ENCODE data around the gene FLNB. TPM values are rescaled to one million over a fixed set of nuclear protein-coding genes. Genes with fewer than 3 reads are reported as not detected.

Gene FLNB
- total RNA-seq, 1 donor from 2014 or later = 80.9 TPM

DNA sequence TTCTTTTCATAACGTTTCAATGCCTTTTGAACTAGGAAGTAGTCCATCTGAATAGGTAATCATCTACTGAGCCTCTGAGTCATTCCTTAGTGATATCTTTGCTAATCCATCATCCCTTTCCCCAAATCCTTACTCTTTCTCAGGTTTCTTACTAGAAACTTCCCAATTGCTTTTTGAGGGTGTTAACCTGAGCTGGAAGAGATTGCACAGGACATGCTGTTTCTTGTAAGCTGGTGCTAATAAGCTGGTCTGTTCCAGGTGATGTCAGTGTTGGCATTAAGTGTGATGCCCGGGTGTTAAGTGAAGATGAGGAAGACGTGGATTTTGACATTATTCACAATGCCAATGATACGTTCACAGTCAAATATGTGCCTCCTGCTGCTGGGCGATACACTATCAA, 101.5 kb downstream of the FLNB start:
- H3K4me1 ChIP-seq (ENCODE audit: control insufficient read depth in 3 of 3, insufficient read depth in 3 of 3, low read length in 3 of 3) = no peaks in the 10 kb centered on the region

DNA sequence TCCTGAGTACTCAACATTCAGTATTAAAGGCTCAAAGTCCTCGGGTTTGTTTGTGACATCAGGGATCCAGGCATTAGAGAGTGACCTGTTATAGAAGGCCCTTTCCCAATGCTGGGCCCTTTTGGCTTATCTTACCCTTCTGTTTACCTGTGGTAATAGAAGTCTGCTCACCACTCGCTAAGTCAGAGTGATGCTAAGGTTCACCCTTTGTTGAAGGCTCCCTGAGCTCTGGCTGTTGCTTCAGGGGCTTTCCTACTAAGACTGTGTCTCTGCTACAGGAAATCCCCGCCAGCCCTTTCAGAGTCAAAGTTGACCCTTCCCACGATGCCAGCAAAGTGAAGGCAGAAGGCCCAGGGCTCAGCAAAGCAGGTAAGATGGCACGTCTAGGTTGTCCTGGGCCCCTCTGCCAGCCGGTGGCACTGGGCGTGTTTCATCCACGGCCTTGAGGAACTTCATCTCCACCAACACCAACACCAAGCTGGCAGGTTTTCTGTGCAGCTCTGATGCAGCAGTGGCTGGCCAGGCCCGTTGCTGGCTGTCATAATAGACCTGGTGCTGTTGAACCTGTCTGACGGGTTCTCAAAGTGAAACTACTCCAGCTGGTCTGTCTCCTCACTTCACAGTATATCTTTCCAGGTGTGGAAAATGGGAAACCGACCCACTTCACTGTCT, 103.4 kb downstream of the FLNB start:
- Histone ChIP-seq H3K27ac (ENCODE audit: low read depth, low read length) (no peak overlapping the region), H3K36me3 (ENCODE audit: control insufficient read depth in 3 of 3, insufficient read depth in 3 of 3, low read length in 3 of 3) (peaks cover 9 to 13% (median 11%) of the 10 kb centered on the region in 3 donors), H3K9ac (ENCODE audit: low read depth in 1 of 3, low read length in 3 of 3) (no peak overlapping the region), H3K4me3 (ENCODE audit: low read length in 3 of 3) (no peak overlapping the region), H3K9me3 (ENCODE audit: control insufficient read depth in 3 of 3, low read length in 3 of 3) (no peaks in the 10 kb centered on the region), H3K4me1 (ENCODE audit: control insufficient read depth in 3 of 3, insufficient read depth in 3 of 3, low read length in 3 of 3) (peaks cover 0 to 7% (median 6%) of the 10 kb centered on the region in 3 donors), H3K27me3 (ENCODE audit: control insufficient read depth in 3 of 3, insufficient read depth in 3 of 3, low read length in 3 of 3) (no peaks in the 10 kb centered on the region)

More for the DNA sequence above, 101.5 kb downstream of the FLNB start:
- Histone ChIP-seq H3K27me3 (ENCODE audit: control insufficient read depth in 3 of 3, insufficient read depth in 3 of 3, low read length in 3 of 3) (no peaks in the 10 kb centered on the region), H3K9ac (ENCODE audit: low read depth in 1 of 3, low read length in 3 of 3) (no peak overlapping the region), H3K4me3 (ENCODE audit: low read length in 3 of 3) (no peak overlapping the region), H3K9me3 (ENCODE audit: control insufficient read depth in 3 of 3, low read length in 3 of 3) (no peaks in the 10 kb centered on the region), H3K27ac (ENCODE audit: low read depth, low read length) (no peak overlapping the region), H3K36me3 (ENCODE audit: control insufficient read depth in 3 of 3, insufficient read depth in 3 of 3, low read length in 3 of 3) (peaks cover 7 to 23% (median 16%) of the 10 kb centered on the region in 3 donors)

DNA sequence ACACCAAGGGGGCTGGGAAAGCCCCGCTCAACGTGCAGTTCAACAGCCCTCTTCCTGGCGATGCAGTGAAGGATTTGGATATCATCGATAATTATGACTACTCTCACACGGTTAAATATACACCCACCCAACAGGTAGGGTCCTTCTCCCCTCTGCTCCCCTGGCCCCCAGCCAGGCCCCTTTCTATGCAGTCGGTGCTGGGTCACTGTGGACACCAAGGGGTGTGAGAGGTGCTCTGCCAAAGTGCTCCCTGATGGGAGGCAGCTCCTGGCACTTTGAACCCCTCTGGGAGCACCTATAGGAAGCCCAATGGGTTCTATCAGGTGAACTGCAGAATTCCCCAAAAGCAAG, 103.9 kb downstream of the FLNB start:
- Histone ChIP-seq H3K9ac (ENCODE audit: low read depth in 1 of 3, low read length in 3 of 3) (no peak overlapping the region), H3K27ac (ENCODE audit: low read depth, low read length) (no peak overlapping the region), H3K27me3 (ENCODE audit: control insufficient read depth in 3 of 3, insufficient read depth in 3 of 3, low read length in 3 of 3) (no peaks in the 10 kb centered on the region), H3K4me3 (ENCODE audit: low read length in 3 of 3) (no peak overlapping the region), H3K36me3 (ENCODE audit: control insufficient read depth in 3 of 3, insufficient read depth in 3 of 3, low read length in 3 of 3) (peaks cover 9 to 13% (median 11%) of the 10 kb centered on the region in 3 donors), H3K4me1 (ENCODE audit: control insufficient read depth in 3 of 3, insufficient read depth in 3 of 3, low read length in 3 of 3) (peaks cover 3 to 12% (median 7%) of the 10 kb centered on the region in 3 donors), H3K9me3 (ENCODE audit: control insufficient read depth in 3 of 3, low read length in 3 of 3) (no peaks in the 10 kb centered on the region)

DNA sequence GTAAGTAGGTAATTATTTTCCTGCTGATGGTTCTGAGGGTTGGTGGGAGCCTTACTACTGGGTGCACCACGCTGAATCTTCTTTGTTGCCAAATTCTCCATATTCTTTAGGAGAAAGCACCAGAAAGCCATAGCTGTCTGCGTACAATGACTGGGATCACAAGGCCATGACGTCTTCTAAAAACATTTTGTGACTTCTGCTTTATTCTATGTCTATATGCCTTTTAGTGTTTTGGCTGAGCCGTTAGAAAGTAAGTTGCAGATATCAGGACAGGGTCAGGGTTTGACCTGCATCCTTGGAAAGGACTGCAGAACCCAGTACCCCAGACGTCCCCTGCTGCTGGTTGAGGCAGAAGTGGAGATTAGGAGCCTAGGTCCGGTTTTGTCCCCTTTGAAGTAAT, 107.0 kb downstream of the FLNB start:
- H3K9ac ChIP-seq (ENCODE audit: low read depth in 1 of 3, low read length in 3 of 3) = no peak overlapping the region
- H3K4me1 ChIP-seq (ENCODE audit: control insufficient read depth in 3 of 3, insufficient read depth in 3 of 3, low read length in 3 of 3) = peaks cover 11 to 23% (median 18%) of the 10 kb centered on the region in 3 donors
- H3K27ac ChIP-seq (ENCODE audit: low read depth, low read length) = no peak overlapping the region
- H3K36me3 ChIP-seq (ENCODE audit: control insufficient read depth in 3 of 3, insufficient read depth in 3 of 3, low read length in 3 of 3) = peaks cover 3 to 6% (median 5%) of the 10 kb centered on the region in 3 donors
- H3K27me3 ChIP-seq (ENCODE audit: control insufficient read depth in 3 of 3, insufficient read depth in 3 of 3, low read length in 3 of 3) = no peaks in the 10 kb centered on the region
- no peaks in the 10 kb centered on the region for H3K9me3 ChIP-seq (ENCODE audit: control insufficient read depth in 3 of 3, low read length in 3 of 3)
- H3K4me3 ChIP-seq (ENCODE audit: low read length in 3 of 3) = no peak overlapping the region

DNA sequence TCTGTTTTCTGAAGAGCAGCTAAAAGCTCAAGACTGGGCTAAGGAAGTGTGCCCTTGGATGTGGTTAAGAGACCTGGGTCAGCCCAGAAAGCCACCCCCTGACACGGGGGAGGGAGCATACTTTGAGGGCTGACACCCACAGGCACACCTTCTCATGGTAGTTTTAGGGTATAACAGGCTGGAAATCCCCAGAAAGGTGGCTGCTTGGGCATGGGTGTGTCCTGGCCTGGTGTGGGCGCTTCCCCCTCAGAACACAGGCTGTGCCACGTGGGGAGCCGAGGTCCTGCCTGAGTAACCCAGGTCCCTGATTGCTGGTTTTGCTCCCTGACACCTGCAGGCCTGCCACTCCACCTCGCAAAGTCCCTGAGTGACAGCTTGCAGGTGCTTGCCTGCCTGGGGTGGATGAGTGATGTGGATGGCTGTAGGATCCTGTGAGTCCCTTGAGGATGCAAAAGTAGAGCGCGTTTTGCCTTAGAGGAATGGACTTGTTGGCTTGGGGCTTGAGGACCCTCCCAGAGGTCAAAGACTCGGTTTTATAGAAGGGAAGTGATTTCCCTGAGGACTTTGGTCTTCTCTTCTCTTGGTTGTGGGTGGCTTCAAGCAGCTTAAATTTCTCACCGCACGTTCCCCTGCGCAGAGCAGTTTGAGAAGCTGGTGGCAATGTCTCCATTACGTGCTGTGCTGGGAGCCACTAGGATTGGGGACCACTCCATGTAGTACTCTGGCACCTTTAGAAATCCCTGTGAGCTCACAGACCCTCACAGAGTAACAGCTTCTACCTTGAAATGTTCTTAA, 108.1 kb downstream of the FLNB start:
- H3K9me3 ChIP-seq (ENCODE audit: control insufficient read depth in 3 of 3, low read length in 3 of 3) = no peaks in the 10 kb centered on the region
- H3K27me3 ChIP-seq (ENCODE audit: control insufficient read depth in 3 of 3, insufficient read depth in 3 of 3, low read length in 3 of 3) = no peaks in the 10 kb centered on the region
- no peak overlapping the region for H3K4me3 ChIP-seq (ENCODE audit: low read length in 3 of 3)
- peaks cover 15 to 23% (median 18%) of the 10 kb centered on the region in 3 donors for H3K4me1 ChIP-seq (ENCODE audit: control insufficient read depth in 3 of 3, insufficient read depth in 3 of 3, low read length in 3 of 3)
- H3K27ac ChIP-seq (ENCODE audit: low read depth, low read length) = no peak overlapping the region
- peaks cover 5 to 11% (median 5%) of the 10 kb centered on the region in 3 donors for H3K36me3 ChIP-seq (ENCODE audit: control insufficient read depth in 3 of 3, insufficient read depth in 3 of 3, low read length in 3 of 3)
- H3K9ac ChIP-seq (ENCODE audit: low read depth in 1 of 3, low read length in 3 of 3) = no peak overlapping the region

DNA sequence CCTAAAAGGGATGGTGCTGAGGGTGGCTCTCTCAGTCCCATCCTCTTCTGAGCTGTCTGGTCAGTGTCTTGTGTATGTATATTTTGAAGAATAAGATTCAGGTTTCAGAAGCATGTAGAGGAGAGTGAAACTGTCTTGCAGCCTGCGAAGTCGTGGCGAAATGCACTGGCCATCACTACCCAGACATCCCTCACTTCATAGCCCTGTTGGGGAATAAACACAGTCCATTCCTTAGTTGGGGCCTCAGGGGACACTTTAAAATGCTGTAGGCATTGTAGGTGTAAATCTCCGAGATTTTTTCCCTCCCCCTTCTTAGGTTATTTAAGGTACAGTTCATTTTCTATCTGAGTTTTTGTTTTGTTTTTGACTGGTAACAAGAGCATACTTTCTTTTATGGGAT, 108.8 kb downstream of the FLNB start:
- Histone ChIP-seq H3K9ac (ENCODE audit: low read depth in 1 of 3, low read length in 3 of 3) (no peak overlapping the region), H3K27ac (ENCODE audit: low read depth, low read length) (peak overlapping the region; percentile 25), H3K4me1 (ENCODE audit: control insufficient read depth in 3 of 3, insufficient read depth in 3 of 3, low read length in 3 of 3) (peaks cover 15 to 23% (median 18%) of the 10 kb centered on the region in 3 donors), H3K9me3 (ENCODE audit: control insufficient read depth in 3 of 3, low read length in 3 of 3) (no peaks in the 10 kb centered on the region), H3K4me3 (ENCODE audit: low read length in 3 of 3) (peak overlapping the region in 1 of 3 donors; percentile 44), H3K27me3 (ENCODE audit: control insufficient read depth in 3 of 3, insufficient read depth in 3 of 3, low read length in 3 of 3) (no peaks in the 10 kb centered on the region), H3K36me3 (ENCODE audit: control insufficient read depth in 3 of 3, insufficient read depth in 3 of 3, low read length in 3 of 3) (peaks cover 2 to 13% (median 5%) of the 10 kb centered on the region in 3 donors)

DNA sequence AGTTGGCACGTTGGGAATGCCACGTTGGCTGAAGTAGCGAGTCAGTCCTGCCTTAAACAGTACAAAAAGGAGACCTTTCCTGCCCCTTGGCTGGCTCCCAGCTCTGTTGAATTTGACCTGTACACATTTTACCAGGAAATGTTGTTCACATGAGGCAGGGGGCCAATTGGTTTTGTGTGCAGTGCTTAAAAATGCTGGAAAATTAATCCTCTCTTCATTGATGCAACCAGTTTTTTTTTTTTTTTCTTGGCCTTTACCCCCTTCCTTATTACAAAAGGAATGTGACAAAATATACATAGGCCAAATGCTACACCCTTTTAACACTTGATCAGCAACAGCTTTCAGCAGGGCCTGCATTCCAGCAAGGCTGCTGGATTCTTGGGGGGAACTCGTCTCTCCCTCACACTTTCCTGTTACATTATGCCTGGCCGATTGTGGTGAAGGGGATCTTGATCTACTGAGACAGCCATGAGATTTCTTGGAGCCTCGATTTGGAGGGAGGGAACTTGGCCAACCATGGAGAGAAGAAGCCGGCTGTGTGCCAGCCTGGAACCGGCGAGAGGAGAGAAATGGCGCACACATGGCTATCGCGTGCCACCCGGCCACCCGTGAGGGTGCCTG, 109.4 kb downstream of the FLNB start:
- peaks cover 0 to 11% (median 2%) of the 10 kb centered on the region in 3 donors for H3K36me3 ChIP-seq (ENCODE audit: control insufficient read depth in 3 of 3, insufficient read depth in 3 of 3, low read length in 3 of 3)
- no peak overlapping the region for H3K4me3 ChIP-seq (ENCODE audit: low read length in 3 of 3)
- H3K27ac ChIP-seq (ENCODE audit: low read depth, low read length) = peak overlapping the region; percentile 28
- H3K9me3 ChIP-seq (ENCODE audit: control insufficient read depth in 3 of 3, low read length in 3 of 3) = no peaks in the 10 kb centered on the region
- H3K27me3 ChIP-seq (ENCODE audit: control insufficient read depth in 3 of 3, insufficient read depth in 3 of 3, low read length in 3 of 3) = no peaks in the 10 kb centered on the region
- H3K4me1 ChIP-seq (ENCODE audit: control insufficient read depth in 3 of 3, insufficient read depth in 3 of 3, low read length in 3 of 3) = peaks cover 15 to 23% (median 18%) of the 10 kb centered on the region in 3 donors
- no peak overlapping the region for H3K9ac ChIP-seq (ENCODE audit: low read depth in 1 of 3, low read length in 3 of 3)

DNA sequence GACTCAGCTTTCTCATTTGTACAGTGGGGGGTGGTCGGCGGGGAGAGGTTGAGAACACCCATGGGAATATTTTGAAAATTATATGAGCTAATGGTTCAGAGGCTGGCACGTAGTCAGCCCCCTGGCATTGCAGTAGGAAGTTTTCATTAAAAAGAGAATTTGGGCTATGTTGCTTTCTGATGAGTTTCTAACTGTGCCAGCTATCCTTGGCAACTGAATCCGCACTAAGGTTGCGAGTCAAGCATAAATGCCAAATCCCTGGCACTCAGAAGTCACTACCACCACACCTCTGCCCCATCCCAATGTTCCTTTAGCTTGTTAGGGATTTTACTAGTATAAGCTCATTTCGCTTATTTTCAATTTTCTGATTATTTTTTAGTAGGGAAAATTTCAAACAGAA, 111.0 kb downstream of the FLNB start:
- H3K36me3 ChIP-seq (ENCODE audit: control insufficient read depth in 3 of 3, insufficient read depth in 3 of 3, low read length in 3 of 3) = peaks cover 0 to 17% (median 12%) of the 10 kb centered on the region in 3 donors
- H3K27ac ChIP-seq (ENCODE audit: low read depth, low read length) = no peak overlapping the region
- peaks cover 15 to 23% (median 18%) of the 10 kb centered on the region in 3 donors for H3K4me1 ChIP-seq (ENCODE audit: control insufficient read depth in 3 of 3, insufficient read depth in 3 of 3, low read length in 3 of 3)
- H3K9ac ChIP-seq (ENCODE audit: low read depth in 1 of 3, low read length in 3 of 3) = no peak overlapping the region
- no peaks in the 10 kb centered on the region for H3K9me3 ChIP-seq (ENCODE audit: control insufficient read depth in 3 of 3, low read length in 3 of 3)
- no peaks in the 10 kb centered on the region for H3K27me3 ChIP-seq (ENCODE audit: control insufficient read depth in 3 of 3, insufficient read depth in 3 of 3, low read length in 3 of 3)
- H3K4me3 ChIP-seq (ENCODE audit: low read length in 3 of 3) = no peak overlapping the region

DNA sequence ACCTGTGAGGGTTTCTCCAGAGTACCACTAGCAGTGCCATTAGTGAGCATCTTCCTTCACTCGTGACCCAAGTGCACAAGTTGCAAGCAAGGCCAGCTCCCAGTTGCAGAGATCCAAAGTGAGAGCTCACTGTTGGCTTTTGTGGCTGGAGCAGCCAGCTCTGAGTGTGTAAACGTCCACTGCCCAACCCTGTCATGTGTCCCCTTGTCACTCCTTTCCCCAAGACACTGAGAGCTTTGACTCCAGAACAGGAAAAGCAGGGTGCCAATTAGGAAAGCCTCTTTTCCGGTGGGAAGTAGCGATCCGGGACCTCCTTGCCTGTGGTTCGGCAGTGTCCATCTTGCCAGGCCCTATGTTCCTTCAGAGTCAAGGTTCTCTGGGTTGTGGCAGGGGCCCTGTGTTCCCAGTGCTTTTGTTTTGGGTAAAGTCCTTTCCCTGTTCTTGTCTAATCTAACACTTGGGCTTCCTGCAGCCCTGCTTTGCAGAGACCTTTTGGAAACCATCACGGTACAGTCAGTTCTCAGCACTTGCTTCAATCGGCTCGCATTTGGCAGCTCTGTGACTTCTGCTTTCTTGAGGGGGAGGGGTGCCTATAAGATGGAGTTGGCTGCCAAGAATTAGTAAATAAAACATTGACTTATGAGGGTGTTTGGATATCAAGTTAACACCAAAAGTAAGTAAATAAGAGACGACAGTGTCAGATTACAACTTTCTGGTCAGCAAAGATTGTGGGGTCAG, 112.0 kb downstream of the FLNB start:
- Histone ChIP-seq H3K9me3 (ENCODE audit: control insufficient read depth in 3 of 3, low read length in 3 of 3) (no peaks in the 10 kb centered on the region), H3K9ac (ENCODE audit: low read depth in 1 of 3, low read length in 3 of 3) (no peak overlapping the region), H3K4me1 (ENCODE audit: control insufficient read depth in 3 of 3, insufficient read depth in 3 of 3, low read length in 3 of 3) (peaks cover 15 to 23% (median 18%) of the 10 kb centered on the region in 3 donors), H3K4me3 (ENCODE audit: low read length in 3 of 3) (no peak overlapping the region), H3K36me3 (ENCODE audit: control insufficient read depth in 3 of 3, insufficient read depth in 3 of 3, low read length in 3 of 3) (peaks cover 0 to 21% (median 13%) of the 10 kb centered on the region in 3 donors), H3K27ac (ENCODE audit: low read depth, low read length) (no peak overlapping the region), H3K27me3 (ENCODE audit: control insufficient read depth in 3 of 3, insufficient read depth in 3 of 3, low read length in 3 of 3) (no peaks in the 10 kb centered on the region)

Measured in skeletal muscle tissue (tissue), 4 donors.